Pancreas (tissue), 10 donors: ENCODE results near the gene ATXN7L3. TPM values are rescaled to one million over a fixed set of nuclear protein-coding genes. Genes with fewer than 3 reads are reported as not detected.
A peak's percentile ranks its signal among the peaks of the same experiment; 100 is the strongest.

Experiments
- ATAC-seq, 4 donors: fragments of 200-7000 bp; cut with Tn5 transposase; one replicate each; pipeline versions ENCODE4 v1.8.0 to v1.9.1; 2020; ENCODE audit warnings: mild to moderate bottlenecking in 4 of 4, moderate library complexity in 4 of 4
- DNase-seq, 6 donors: peaks; one replicate each; pipeline ENCODE4 v3.0.0-alpha.2; 2020
- FAIRE-seq: peaks from 2 replicates; lab custom pipeline; 2012; peaks lifted over from hg19 to GRCh38; lab: Jason Lieb, UNC
- H3K27ac ChIP-seq, 4 donors: fragments of 200-600 bp; sonication (generic); 1 replicate in 3 of 4; 2 replicates in 1 of 4; pipeline versions ENCODE4 v1.5.0 to v1.8.0; 2020
- H3K27me3 ChIP-seq, 4 donors: fragments of 200-600 bp; one replicate each; pipeline ENCODE4 v1.8.0; 2021
- H3K36me3 ChIP-seq, 3 donors: fragments of 200-600 bp; sonication (generic) in 1 of 3; one replicate each; pipeline versions ENCODE4 v1.5.0 to v1.8.0; 2020 to 2021
- H3K4me1 ChIP-seq, 3 donors: fragments of 200-600 bp; one replicate each; pipeline ENCODE4 v1.8.0; 2021
- H3K4me3 ChIP-seq, 4 donors: fragments of 200-600 bp; sonication (generic) in 2 of 4; one replicate each; pipeline versions ENCODE4 v1.5.0 to v1.8.0; 2020 to 2021
- H3K9me3 ChIP-seq, 4 donors: fragments of 200-600 bp; one replicate each; pipeline ENCODE4 v1.8.0; 2021
- CTCF ChIP-seq, 4 donors: fragments of 200-600 bp; sonication (generic) in 3 of 4; IDR thresholded peaks; one replicate each; pipeline versions ENCODE4 v1.5.0 to v1.8.0; 2021; ENCODE audit warnings: antibody characterized with exemption in 4 of 4
- WGBS, 2 donors: extraction: QIAGEN DNeasy Blood & Tissue Kit; methylation state at CpG; one replicate each; pipeline ENCODE4 v1.1.7; 2013; 5-methylcytosine and 5-hydroxymethylcytosine counted together
- intact Hi-C, 3 donors: fragments of 100-400 bp; cut with DNase I; formaldehyde crosslinking; loops; one replicate each; pipeline versions ENCODE4 v1.11.1 to v1.14.2; 2022
- polyA plus RNA-seq, 2 donors: library from polyadenylated mRNA; stranded (reverse); fragments of 200-250 nt; gene quantifications; one replicate each; pipeline ENCODE4 v1.2.3, GENCODE V29; 2013
- total RNA-seq, 6 donors: library from RNA; stranded (reverse); fragmentation: NEBNext Ultra II Directional in 4 of 6; extraction: Animal tissue kit (Norgen Biotek cat#: 25700) in 4 of 6; gene quantifications; one replicate each; pipeline versions ENCODE4 v1.2.1 to v1.2.4, GENCODE V29; 2021 to 2023
- donor health status: healthy with polysubstance abuse.
- donor health status: DM: no; HTN: no; CAD: no; lungs with moderate emphysema.
- donor health status: DM: no; HTN: no; CAD: no.
- donor health status: control.
- donor health status: control.
- donor health status: Bipolar disorder and iron deficiency.
- donor health status: DM: yes; HTN: yes; CAD: no.
- donor health status: DM: no; HTN: no; CAD: no.
- donor health status: DM: no; HTN: no; CAD: no.
- donor health status: DM: yes; HTN: yes; CAD: no.

ATXN7L3 gene
- total and polyA plus RNA-seq, 8 donors = 21.1 to 38.0 (median 27.3) TPM

GRCh38 chr17:44221084-44221861 is 21.6 kb upstream of the ATXN7L3 start:
- FAIRE-seq = no peak
- peaks cover 12 to 28% (median 23%) of the 10 kb centered on the region in 3 donors for H3K4me1 ChIP-seq
- peak; percentile 76 to 91 (median 80) for DNase-seq
- H3K27me3 ChIP-seq = no peaks in the 10 kb centered on the region
- H3K27ac ChIP-seq = peak overlapping the region; percentile 93 to 98 (median 97)
- H3K4me3 ChIP-seq = peak overlapping the region; percentile 45 to 95 (median 88)
- no peaks in the 10 kb centered on the region for H3K9me3 ChIP-seq
- no peak for TF ChIP-seq CTCF (IDR thresholded peaks at IDR 0.05)
- peak; percentile 26 to 40 (median 39) for ATAC-seq
- peaks cover 0 to 3% (median 2%) of the 10 kb centered on the region in 3 donors for H3K36me3 ChIP-seq
- intact Hi-C loops = no loop called here
- WGBS, 2 donors = 0 to 1% methylated on average over 51 to 54 of the region's 54 CpGs

- Histone ChIP-seq H3K36me3 (peaks cover 0 to 11% (median 8%) of the 10 kb centered on the region in 3 donors), H3K4me1 (peaks cover 12 to 28% (median 23%) of the 10 kb centered on the region in 3 donors), H3K27ac (peak overlapping the region; percentile 93 to 98 (median 97)), H3K9me3 (no peaks in the 10 kb centered on the region), H3K27me3 (no peaks in the 10 kb centered on the region), H3K4me3 (peak overlapping the region; percentile 57 to 95 (median 88))
- FAIRE-seq = no peak
- DNase-seq = peak; percentile 55 to 84 (median 72)
- WGBS, 2 donors = 0% methylated on average over 79 to 108 of the region's 108 CpGs
- ATAC-seq = peak; percentile 22 to 37 (median 23)
- intact Hi-C loops = no loop called here
- no peak for TF ChIP-seq CTCF (IDR thresholded peaks at IDR 0.05)
Measured at GRCh38 chr17:44220213-44221083, 20.8 kb upstream of the ATXN7L3 start.

GRCh38 chr17:44219616-44220212 is 20.0 kb upstream of the ATXN7L3 start, which contains the start of gene UBTF:
Gene UBTF (minus strand): TSS chr17:44219675. CDS start chr17:44218229, 1,446 bp downstream.
- no peak for FAIRE-seq
- TF ChIP-seq CTCF (IDR thresholded peaks at IDR 0.05) = no peak
- Histone ChIP-seq H3K4me3 (peak within 1 kb of the TSS; percentile 57 to 95 (median 88)), H3K9me3 (no peaks in the 10 kb centered on the region), H3K27ac (peak within 1 kb of the TSS; percentile 93 to 98 (median 97)), H3K4me1 (peaks cover 12 to 28% (median 23%) of the 10 kb centered on the region in 3 donors), H3K27me3 (no peaks in the 10 kb centered on the region), H3K36me3 (peaks cover 0 to 18% (median 11%) of the 10 kb centered on the region in 3 donors)
- ATAC-seq = peak; percentile 5 to 33 (median 14)
- 1% methylated on average over 19 to 75 of the region's 76 CpGs for WGBS, 2 donors
- DNase-seq = peak; percentile 76 to 88 (median 80)
- intact Hi-C loops = loop anchor here in 1 of 3 donors (10.0 kb wide), 1 partner anchor 105 kb away; the partner anchor contains the start of gene SLC25A39

GRCh38 chr17:44219108-44219615 is 19.5 kb upstream of the ATXN7L3 start:
- peaks cover 0 to 24% (median 17%) of the 10 kb centered on the region in 3 donors for H3K36me3 ChIP-seq
- H3K9me3 ChIP-seq = no peaks in the 10 kb centered on the region
- TF ChIP-seq CTCF (IDR thresholded peaks at IDR 0.05) = peak in 3 of 4 donors; percentile 13 to 45 (median 15)
- peak overlapping the region; percentile 57 to 95 (median 88) for H3K4me3 ChIP-seq
- H3K27me3 ChIP-seq = no peaks in the 10 kb centered on the region
- FAIRE-seq = no peak
- DNase-seq = peak in 5 of 6 donors; percentile 73 to 91 (median 81)
- H3K4me1 ChIP-seq = peaks cover 9 to 28% (median 23%) of the 10 kb centered on the region in 3 donors
- H3K27ac ChIP-seq = peak overlapping the region; percentile 93 to 98 (median 97)
- intact Hi-C loops = loop anchor here in 1 of 3 donors (10.0 kb wide), 1 partner anchor 106 kb away; the partner anchor contains the start of gene SLC25A39
- 1% methylated on average over 38 to 73 of the region's 73 CpGs for WGBS, 2 donors
- ATAC-seq = peak; percentile 9 to 55 (median 26)
